Effector memory CD4-positive, alpha-beta T cell (primary cell): Measurements from ENCODE around the gene RASAL1.

ENCODE experiments used
- DNase-seq, 3 donors: peaks; one replicate each; pipeline ENCODE4 v3.0.0-alpha.2; 2020
- H3K27ac ChIP-seq: 2 replicates; pipeline ENCODE4 v1.7.0; 2013; ENCODE audit warnings: mild to moderate bottlenecking, low read length, moderate library complexity; ENCODE audit not compliant: insufficient read depth, poor library complexity, severe bottlenecking
- H3K27me3 ChIP-seq: replicated peaks from 2 replicates; pipeline ENCODE4 v1.7.0; 2013; ENCODE audit warnings: mild to moderate bottlenecking, low read length; ENCODE audit not compliant: insufficient read depth, control insufficient read depth, poor library complexity, severe bottlenecking
- H3K36me3 ChIP-seq: 2 replicates; pipeline ENCODE4 v1.7.0; 2013; ENCODE audit warnings: mild to moderate bottlenecking, low read length, moderate library complexity; ENCODE audit not compliant: control insufficient read depth, insufficient read depth
- H3K4me1 ChIP-seq: 2 replicates; pipeline ENCODE4 v1.7.0; 2013; ENCODE audit warnings: low read length, mild to moderate bottlenecking; ENCODE audit not compliant: control insufficient read depth, insufficient read depth, poor library complexity, severe bottlenecking
- H3K4me3 ChIP-seq: 2 replicates; pipeline ENCODE4 v1.7.0; 2013; ENCODE audit warnings: low read length, low read depth, mild to moderate bottlenecking; ENCODE audit not compliant: insufficient read depth, poor library complexity, severe bottlenecking
- H3K9me3 ChIP-seq: 2 replicates; pipeline ENCODE4 v1.7.0; 2013; ENCODE audit warnings: mild to moderate bottlenecking, low read length, moderate library complexity; ENCODE audit not compliant: control insufficient read depth
- total RNA-seq, 3 donors: gene quantifications; one replicate each; lab custom pipeline; 2026; lab: John Stamatoyannopoulos, UW

The RASAL1 gene
- 0 to 1.6 (median 0.52) reads per million in 3 donors for total RNA-seq

- Histone ChIP-seq H3K36me3 (no peaks in the 10 kb centered on the region), H3K9me3 (no peaks in the 10 kb centered on the region), H3K4me1 (peaks cover 12% of the 10 kb centered on the region), H3K27me3 (no peaks in the 10 kb centered on the region), H3K4me3 (peak within 1 kb of the TSS; percentile 51), H3K27ac (peak within 1 kb of the TSS; percentile 29)
- peak; percentile 51 to 70 (median 54) for DNase-seq
Observed at GRCh38 chr12:113135178-113136127, at the start of gene RASAL1. Gene RASAL1, minus strand, starts transcription at chr12:113135761. Its CDS starts 299 bp downstream, at chr12:113135462.

- DNase-seq, result peak; percentile 68 to 83 (median 82)
- Histone ChIP-seq H3K27ac (peak overlapping the region; percentile 87), H3K36me3 (peaks cover 11% of the 10 kb centered on the region)
Observed at GRCh38 chr12:113184900-113185179, 49.3 kb upstream of the RASAL1 start.

GRCh38 chr12:113184098-113184899 lies 48.7 kb upstream of the RASAL1 start:
- H3K4me3 ChIP-seq, result peak overlapping the region; percentile 72
- DNase-seq, result no peak
- H3K27ac ChIP-seq, result peak overlapping the region; percentile 87
- H3K4me1 ChIP-seq, result peaks cover 16% of the 10 kb centered on the region
- peaks cover 17% of the 10 kb centered on the region for H3K36me3 ChIP-seq
- H3K9me3 ChIP-seq, result no peaks in the 10 kb centered on the region
- no peaks in the 10 kb centered on the region for H3K27me3 ChIP-seq

More at GRCh38 chr12:113184900-113185179, 49.3 kb upstream of the RASAL1 start:
- Histone ChIP-seq H3K4me1 (peaks cover 16% of the 10 kb centered on the region), H3K9me3 (no peaks in the 10 kb centered on the region), H3K27me3 (no peaks in the 10 kb centered on the region), H3K4me3 (peak overlapping the region; percentile 72)

DNA sequence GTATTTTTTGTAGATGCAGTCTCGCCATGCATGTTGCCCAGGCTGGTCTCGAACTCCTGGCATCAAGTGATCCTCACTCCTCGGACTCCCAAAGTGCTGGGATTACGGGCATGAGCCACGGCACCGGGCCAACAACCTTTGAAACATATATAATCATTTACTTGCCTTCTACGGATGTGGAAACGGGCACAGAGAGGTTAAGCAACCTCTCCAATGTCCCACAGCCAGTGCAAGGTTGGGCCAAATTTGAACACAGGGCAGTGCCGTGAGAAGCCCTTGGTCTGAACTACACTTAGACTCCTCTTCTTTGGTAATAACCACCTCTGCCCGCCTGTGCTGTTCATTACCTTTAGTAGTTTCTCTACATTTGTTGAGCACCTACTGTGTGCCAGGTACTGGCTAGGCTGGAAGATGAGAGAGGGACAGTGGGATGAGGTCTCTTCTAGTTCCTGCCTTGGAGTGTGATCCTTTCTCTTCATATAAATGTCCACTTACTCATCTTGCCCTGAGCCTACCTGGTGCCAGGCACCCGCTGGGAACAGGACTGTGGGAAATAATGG lies 47.5 kb upstream of the RASAL1 start:
- H3K4me3 ChIP-seq, result no peak overlapping the region
- no peak for DNase-seq
- H3K4me1 ChIP-seq, result peaks cover 16% of the 10 kb centered on the region
- no peaks in the 10 kb centered on the region for H3K9me3 ChIP-seq
- no peak overlapping the region for H3K27ac ChIP-seq
- peaks cover 29% of the 10 kb centered on the region for H3K36me3 ChIP-seq
- H3K27me3 ChIP-seq, result no peaks in the 10 kb centered on the region

DNA sequence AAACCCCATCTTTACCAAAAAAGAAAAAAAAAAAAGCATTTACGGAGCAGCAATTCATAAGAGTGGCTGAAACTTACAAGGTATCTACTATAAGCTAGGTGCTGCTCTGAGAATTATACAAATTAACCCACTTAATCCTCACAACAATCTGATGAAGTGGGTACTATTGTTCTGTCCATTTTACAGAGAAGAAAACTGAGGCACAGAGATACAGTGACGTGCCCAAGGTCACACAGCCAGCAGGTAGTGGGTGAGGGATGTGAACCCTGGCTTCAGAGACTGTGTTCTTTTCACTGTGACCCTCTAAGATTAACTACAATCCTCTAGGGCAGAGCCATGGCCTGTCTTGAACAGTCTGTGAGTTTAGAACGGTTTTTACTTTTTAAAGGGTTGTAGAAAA lies 46.4 kb upstream of the RASAL1 start:
- Histone ChIP-seq H3K9me3 (no peaks in the 10 kb centered on the region), H3K27ac (no peak overlapping the region), H3K36me3 (peaks cover 40% of the 10 kb centered on the region)

GRCh38 chr12:113180333-113180732 lies 44.8 kb upstream of the RASAL1 start:
- H3K4me3 ChIP-seq, result no peak overlapping the region
- no peaks in the 10 kb centered on the region for H3K9me3 ChIP-seq
- H3K27me3 ChIP-seq, result no peaks in the 10 kb centered on the region
- H3K36me3 ChIP-seq, result peaks cover 50% of the 10 kb centered on the region
- no peak for DNase-seq
- H3K4me1 ChIP-seq, result peaks cover 6% of the 10 kb centered on the region
- no peak overlapping the region for H3K27ac ChIP-seq

More for the DNA sequence above, 46.4 kb upstream of the RASAL1 start:
- Histone ChIP-seq H3K4me1 (peaks cover 16% of the 10 kb centered on the region), H3K27me3 (no peaks in the 10 kb centered on the region), H3K4me3 (no peak overlapping the region)
- DNase-seq, result no peak

- peaks cover 6% of the 10 kb centered on the region for H3K4me1 ChIP-seq
- no peak overlapping the region for H3K4me3 ChIP-seq
- H3K27ac ChIP-seq, result no peak overlapping the region
- no peak for DNase-seq
- H3K36me3 ChIP-seq, result peaks cover 60% of the 10 kb centered on the region
- H3K9me3 ChIP-seq, result no peaks in the 10 kb centered on the region
- H3K27me3 ChIP-seq, result no peaks in the 10 kb centered on the region
Observed at GRCh38 chr12:113179023-113179422, 43.5 kb upstream of the RASAL1 start.

- no peaks in the 10 kb centered on the region for H3K27me3 ChIP-seq
- peaks cover 90% of the 10 kb centered on the region for H3K36me3 ChIP-seq
- H3K4me3 ChIP-seq, result no peak overlapping the region
- H3K9me3 ChIP-seq, result no peaks in the 10 kb centered on the region
- H3K27ac ChIP-seq, result no peak overlapping the region
- peak; percentile 50 to 68 (median 57) for DNase-seq
- no peaks in the 10 kb centered on the region for H3K4me1 ChIP-seq
Observed at GRCh38 chr12:113174461-113175384, 39.2 kb upstream of the RASAL1 start.

GRCh38 chr12:113173081-113173698 lies 37.6 kb upstream of the RASAL1 start:
- Histone ChIP-seq H3K27me3 (no peaks in the 10 kb centered on the region), H3K4me3 (no peak overlapping the region), H3K36me3 (peaks cover 90% of the 10 kb centered on the region), H3K9me3 (no peaks in the 10 kb centered on the region), H3K4me1 (no peaks in the 10 kb centered on the region), H3K27ac (no peak overlapping the region)
- DNase-seq, result no peak
